Fibroblast of skin of left biceps (primary cell): ENCODE results near the gene SUN5.
"Not testable (repeated sequence)": the region's sequence is repeated elsewhere in the genome, so short reads cannot be mapped to it uniquely, and the experiment has no call there.

Source experiments
- DNase-seq, 2 experiments: peaks; one replicate each; pipeline ENCODE4 v3.0.0-alpha.2; 2013; ENCODE audit warnings: low read depth in 2 of 2

SUN5 gene, protein sequence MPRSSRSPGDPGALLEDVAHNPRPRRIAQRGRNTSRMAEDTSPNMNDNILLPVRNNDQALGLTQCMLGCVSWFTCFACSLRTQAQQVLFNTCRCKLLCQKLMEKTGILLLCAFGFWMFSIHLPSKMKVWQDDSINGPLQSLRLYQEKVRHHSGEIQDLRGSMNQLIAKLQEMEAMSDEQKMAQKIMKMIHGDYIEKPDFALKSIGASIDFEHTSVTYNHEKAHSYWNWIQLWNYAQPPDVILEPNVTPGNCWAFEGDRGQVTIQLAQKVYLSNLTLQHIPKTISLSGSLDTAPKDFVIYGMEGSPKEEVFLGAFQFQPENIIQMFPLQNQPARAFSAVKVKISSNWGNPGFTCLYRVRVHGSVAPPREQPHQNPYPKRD

DNA sequence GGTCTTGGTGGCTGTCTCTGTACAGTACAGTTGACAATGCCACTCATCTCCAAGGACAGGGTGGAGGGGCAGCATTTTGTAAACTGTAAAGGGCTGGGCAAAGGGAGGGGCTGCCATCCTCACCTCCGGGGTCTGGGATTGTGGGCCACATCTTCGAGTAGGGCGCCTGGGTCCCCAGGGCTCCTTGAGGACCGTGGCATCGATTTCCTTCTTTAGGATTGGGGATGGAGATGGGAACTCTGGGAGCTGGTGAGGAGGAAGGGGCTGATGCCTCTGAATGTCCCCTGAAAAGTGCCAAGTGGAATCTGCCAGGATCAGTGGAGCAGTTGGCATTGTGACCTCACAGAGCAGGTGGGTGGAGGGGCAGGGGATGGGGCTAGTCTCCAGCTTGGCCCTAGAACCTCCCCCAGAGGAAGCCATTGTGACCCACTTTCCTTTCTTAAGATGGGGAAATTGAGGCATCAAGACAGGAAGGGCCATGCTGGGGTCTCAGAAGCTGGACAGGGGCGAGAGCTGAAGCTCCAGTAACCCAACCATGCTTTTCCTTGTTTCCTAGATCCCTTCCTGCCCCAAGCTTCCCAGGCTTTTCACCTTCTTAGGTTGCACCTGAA lies at the start of gene SUN5:
SUN5 (minus strand) TSS at position 293 of the 611 bp plus-strand sequence; CDS start at position 200, 93 bp downstream.
- DNase-seq = no peak

GRCh38 chr20:33053291-33054106 lies 49.3 kb upstream of the SUN5 start, which contains the start of gene BPIFB3:
TSS of gene BPIFB3 (plus strand) at chr20:33053903. CDS start at chr20:33055436, 1,533 bp downstream.
- DNase-seq = no peak

- DNase-seq = no peak
Observed at GRCh38 chr20:33051333-33051732, 47.1 kb upstream of the SUN5 start.

DNA sequence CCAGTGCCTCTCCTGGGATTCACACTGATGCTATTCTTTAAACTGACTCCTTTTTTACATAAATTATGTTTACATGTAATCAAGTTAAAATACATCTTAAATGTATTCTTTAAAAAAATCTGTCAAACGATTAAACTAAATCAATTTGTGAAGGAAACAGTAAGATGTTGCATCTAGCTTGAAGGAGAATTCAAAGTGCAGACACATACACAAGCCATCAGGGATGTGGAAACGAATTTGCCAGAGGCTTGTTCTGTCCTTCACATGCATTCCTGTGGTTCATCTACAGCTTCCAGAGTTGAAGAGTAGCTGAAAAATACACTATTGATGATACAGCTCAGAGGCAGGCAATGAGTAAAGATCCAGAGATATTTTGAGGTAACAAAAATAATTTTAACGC lies 42.2 kb upstream of the SUN5 start:
- no peak for DNase-seq

- DNase-seq = not testable (repeated sequence)
Observed at GRCh38 chr20:33045129-33045721, 41.0 kb upstream of the SUN5 start.

DNA sequence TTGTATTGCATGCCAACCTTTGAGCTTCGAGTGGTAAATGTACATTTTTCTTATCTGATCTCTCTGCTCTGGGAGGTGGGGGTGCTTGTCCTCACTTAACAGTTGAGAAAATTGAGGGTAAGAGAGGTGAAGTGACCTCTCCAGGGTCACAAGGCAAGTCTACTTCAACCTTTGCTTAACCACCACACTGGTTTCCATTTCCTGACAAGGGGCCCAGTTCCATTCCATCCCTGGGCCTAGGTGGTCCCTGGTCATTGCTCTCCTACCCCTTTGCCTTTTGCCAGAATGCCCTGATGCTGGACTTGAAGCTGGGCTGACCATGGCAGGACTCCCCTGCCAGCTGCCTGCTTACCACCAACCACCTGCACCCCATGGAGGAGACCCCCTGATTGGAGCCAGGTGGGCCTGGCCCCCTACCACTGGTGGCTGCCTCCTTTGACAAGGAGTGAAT lies 39.5 kb upstream of the SUN5 start:
- no peak for DNase-seq

DNA sequence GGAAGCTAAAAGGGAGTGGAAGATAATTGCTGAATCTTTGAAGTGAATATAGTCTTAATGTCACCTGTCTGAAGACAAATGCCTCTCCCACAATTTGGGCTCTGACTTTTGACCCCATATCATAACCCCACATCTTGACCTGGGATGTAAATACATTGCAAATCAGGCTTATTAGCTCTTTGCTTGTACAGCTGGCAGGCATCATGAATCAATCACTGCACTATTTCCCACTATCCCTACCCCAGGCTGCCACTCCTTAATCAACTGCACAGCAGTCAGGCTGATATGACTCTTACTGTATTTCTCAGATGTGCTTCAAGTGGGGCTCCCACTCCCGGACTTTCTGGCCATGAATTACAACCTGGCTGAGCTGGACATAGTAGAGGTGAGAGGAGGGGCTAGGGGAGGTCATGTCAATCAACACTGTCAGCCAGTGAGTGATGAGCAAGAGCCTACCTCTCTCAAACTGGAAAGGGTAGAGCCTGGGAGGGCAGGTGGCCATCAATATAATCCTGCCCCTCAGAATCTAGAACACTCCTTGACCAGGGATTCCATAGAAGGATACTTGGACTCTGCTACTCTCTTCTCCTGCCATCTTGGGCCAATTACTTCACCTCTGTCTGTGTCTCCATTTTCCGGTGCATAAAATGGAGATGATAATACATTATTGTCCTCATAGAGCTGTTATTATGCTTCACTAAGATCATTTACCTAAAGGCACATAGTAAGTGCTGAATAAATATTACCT lies 38.9 kb upstream of the SUN5 start:
- no peak for DNase-seq

DNA sequence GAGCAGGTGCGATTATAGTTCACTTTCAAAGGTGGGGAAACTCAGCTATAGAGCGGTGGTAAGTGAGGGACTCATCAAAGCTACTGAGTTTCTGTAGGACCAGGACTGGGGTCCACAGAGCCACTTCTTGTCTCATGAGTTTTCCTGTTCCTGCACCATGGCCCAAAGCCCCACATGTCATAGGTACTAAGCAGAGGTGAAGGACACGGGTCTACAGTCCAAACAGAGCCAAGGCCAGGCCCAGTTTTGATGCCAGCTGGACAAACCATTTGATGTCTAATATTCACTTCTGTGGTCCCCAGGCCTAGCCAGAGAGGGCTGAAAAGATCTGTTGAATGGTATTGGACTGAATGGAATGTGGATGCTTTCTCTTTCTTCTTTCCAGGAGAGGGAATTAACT lies 38.2 kb upstream of the SUN5 start:
- no peak for DNase-seq

DNA sequence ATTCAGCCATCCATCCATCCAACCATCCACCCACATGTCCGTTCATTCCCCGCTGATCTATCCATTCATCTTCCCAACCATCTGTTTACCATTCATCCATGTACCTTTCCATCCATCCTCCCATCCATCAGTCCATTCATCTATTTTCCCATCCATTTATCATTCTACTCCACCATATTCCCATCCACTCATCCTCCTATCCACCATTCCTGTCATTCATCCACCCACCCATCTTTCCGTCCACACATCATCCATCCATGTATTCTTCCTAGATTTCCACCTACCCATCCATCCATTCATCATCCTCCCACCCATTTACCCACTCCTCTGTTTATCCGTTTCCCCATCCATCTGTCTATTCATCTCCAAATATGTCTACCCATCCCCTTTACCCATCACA lies 34.0 kb upstream of the SUN5 start:
- no peak for DNase-seq

GRCh38 chr20:33037456-33037855 lies 33.2 kb upstream of the SUN5 start:
- no peak for DNase-seq

GRCh38 chr20:33034901-33035492 lies 30.8 kb upstream of the SUN5 start:
- no peak for DNase-seq

DNA sequence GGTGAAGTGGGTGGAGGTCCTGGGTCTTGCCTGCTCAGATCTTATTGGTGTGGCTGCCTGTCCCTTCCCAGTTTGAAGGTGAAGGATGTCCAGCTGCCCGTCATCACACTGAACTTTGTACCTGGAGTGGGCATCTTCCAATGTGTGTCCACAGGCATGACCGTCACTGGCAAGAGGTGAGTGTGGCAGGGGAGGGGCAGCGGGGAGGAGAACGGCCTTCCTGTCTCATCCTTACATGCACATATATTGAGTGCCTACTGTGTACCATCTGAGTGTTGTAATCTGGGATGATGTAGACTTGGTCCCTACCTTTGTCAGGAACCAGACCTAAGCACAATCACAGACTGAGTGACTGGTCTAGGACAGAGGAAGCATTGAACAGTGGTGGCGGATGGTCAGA lies 29.9 kb upstream of the SUN5 start:
- DNase-seq = no peak

DNA sequence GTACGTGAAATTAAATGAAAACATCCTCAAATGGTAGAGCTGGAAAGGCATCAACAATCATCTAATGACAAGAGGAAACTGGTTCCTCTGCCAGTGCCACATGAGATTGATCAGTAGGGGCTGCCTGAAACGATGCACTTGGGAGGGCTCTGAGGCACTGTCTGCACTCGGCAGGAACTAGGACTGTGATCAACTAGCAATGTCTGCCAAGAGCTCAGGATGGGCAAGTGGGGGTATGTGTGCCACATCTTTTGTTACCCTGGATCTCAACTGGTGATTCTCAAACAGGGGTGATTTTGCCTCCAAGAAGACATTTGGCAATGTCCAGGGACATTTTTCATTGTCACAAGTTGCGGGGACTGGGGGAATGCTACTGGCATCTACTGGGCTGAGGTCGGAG lies 29.1 kb upstream of the SUN5 start:
- DNase-seq = no peak

DNA sequence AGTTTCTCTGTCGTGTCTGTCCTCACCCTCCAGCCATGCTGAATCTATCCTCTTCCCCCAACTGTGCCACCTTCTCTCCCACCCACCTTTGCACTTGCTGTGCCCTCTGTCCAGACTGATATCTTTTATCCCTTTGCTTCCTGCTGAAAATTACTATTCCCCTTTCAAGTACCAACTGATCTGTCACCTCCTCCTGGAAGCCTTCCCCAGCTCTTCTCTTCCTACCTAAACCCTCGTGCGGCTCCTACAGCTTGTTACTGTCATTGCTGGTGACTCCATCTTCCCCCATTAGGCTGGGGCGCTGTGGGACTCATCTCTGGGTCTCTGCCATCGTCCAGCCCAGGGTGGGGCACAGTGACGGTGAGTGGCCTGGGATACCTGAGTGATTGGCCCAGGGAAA lies 28.3 kb upstream of the SUN5 start:
- no peak for DNase-seq

GRCh38 chr20:33031531-33031930 lies 27.3 kb upstream of the SUN5 start, which contains the start of gene BPIFB6:
TSS of gene BPIFB6 (plus strand) at chr20:33031648. CDS start at chr20:33031648, 0 bp downstream.
- DNase-seq = no peak

GRCh38 chr20:33030569-33030968 lies 26.3 kb upstream of the SUN5 start:
- no peak for DNase-seq

- DNase-seq = no peak
Observed at GRCh38 chr20:33030076-33030475, 25.8 kb upstream of the SUN5 start.

DNA sequence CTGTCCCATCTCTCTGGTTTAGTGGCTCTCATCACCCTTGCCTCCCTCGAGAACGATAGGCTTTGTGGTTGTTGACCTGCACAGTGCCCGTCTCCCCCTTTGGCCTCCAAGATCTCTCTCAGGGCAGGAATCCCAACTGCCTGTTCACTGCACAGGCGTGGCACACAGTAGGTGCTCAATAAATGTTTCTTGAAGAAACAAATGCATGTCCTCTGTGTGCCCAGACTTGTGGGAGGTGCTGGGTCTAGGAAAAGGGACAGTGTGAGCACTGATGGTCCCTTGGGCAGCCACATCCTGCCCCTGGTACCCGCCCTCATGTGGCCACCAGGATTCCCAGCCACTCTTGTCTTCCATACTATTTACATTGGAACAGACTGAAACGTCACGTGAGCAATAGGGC lies 24.6 kb upstream of the SUN5 start:
- no peak for DNase-seq

- no peak for DNase-seq
Observed at GRCh38 chr20:33027769-33028751, 23.8 kb upstream of the SUN5 start.
